NCI-H1048 (cell line): ENCODE results near the gene SNRPF.

Experiments
- DNase-seq: peaks from one replicate; lab custom pipeline; 2025; lab: John Stamatoyannopoulos, UW

Gene SNRPF

DNA sequence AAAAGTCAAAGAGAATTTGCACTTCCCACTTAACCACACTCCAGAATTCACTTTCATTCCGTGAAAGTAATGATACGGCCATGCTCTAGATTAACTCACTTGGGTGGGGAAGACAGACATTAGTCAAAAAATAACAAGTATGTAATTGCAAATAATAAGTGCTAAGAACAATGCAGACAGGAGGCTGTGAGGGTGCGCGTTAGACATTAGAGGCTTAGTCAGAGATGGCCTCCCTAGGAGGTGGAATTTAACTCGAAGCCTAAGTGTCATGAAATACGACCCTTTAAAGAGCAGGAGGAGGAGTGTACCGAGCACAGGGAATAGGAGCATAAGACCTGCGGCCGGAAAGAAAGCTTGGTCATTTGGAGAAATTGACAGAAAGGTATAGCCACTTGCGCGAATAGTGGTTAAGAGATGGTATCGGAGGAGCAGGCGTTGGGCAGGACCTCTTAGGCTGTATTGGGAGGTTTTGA, 628 bp downstream of the SNRPF start:
- DNase-seq, result no peak

DNA sequence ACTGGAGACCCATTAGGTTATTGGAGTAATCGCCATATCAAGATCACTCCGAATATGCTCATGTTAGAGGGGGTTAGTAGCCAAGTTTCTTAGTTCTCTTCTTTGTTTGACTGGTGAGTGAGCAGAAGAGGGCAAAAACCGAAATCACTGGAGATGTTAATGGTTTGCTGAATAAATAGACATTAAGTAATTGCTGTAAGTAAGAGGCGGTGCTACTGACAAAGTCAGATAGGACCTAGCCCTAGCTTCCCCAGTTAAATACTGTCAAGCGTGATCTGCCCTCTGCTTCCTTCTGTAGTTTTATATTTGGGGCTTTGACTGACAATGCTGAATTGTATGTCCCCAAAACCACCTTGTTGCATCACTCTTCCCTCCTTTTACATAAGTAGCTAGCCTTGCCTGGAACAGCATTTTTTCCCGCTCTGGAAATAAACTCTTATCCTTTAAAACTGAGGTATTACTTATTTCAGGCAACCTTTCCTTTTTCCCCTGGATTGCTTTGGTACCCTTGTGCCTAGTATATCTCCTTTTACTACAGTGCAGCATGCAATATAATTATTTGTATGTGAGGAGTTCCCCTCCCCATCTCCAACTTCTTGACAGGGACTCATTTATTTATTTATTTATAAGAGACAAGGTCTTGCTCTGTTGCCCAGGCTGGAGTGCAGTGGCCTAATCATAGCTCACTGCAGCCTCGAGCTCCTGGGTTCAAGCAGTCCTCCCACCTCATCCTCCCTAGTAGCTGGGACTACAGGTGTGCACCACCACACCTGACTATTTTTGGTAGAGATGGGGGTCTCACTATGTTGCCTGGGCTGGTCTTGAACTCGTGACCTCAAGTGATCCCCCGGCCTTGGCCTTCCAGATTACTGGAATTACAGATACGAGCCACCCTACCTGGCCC, 1.4 kb downstream of the SNRPF start:
- no peak for DNase-seq

DNA sequence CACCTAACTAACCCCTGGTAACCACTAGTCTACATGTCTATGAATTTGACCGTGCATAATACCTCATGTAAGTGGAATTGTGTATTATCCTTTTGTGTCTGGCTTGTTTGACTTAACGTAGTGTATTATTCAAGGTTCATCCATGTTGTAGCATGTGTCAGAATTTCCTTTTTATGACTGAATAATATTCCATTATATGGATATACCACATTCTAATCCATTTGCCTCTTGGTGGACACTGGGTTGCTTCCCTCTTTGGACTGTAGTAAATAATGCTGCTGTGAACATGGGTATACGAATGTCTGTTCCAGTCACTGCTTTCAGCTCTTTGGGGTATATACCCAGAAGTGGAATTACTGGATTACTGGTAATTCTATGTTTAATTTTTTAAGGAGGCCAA, 3.3 kb downstream of the SNRPF start:
- no peak for DNase-seq

DNA sequence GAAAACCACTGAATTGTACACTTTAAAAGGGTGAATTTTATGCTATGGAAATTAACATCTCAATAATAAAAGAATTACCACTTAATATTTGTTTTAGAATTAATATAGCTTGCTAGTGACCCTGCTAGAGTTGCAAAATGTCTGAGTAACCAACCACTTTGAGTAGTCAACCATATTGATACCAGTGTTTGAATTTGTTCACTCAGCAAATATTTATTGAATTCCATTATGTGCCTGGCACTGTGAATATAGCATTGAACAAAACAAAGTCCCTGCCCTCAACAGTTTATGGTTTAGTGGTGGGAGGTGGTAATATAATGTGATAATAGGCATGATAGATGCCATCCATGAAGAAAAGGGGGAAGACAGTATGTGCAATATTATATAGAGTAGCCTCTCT, 4.6 kb downstream of the SNRPF start:
- no peak for DNase-seq

DNA sequence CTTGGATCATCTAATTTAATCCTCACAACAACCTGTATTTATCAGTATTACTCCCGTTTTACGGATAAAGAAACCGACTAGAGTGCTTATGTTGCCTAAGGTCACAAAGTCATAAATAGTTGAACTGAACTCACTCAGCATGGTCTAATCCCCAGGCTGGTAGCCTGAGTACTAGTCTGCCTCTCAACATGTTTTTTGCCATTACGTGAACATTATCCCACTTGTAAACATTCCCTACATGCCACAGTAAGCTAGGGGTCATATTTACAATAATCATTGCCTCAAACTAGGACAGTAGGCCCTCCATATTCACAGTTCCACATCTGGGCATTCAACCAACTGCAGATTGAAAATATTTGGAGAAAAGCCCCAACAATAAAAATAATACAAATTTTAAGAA, 12.1 kb downstream of the SNRPF start:
- no peak for DNase-seq

DNA sequence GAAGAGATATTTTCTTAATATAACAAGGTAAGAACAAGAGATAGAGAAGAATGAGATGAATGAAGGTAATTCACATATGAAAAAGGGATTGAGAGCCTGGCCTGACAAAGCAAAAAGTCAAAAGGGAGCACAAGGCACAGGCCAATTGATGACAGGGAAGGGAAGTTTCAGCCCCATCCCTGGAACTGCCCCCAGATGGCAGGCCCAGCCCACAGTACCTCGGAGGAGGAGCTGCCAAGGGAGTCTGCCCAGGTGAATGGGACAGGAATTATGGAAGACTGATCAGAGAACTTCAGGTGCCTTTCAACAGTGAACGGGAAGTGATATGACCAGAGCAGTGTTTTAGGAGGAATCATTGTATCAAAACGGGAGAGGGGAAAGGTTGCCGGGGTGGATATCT, 15.7 kb downstream of the SNRPF start:
- no peak for DNase-seq

DNA sequence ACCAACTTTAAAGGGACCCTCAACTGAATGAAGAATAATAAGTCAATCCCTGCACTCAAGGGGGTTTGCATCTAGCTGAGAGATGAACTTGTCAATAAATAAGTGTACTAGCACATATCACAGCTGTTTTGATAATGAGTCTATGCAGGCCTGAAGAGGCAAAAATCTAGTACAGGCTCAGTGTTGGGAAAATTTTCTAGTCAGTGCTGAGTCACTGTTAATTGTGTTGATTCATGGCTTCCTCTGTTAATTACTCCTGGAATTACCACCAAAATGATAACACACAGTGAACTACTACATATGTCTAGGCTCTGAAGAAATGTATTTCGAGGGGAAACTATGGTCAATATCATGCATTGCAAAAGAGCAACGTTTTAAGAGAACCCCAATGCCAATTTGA, 18.9 kb downstream of the SNRPF start:
- no peak for DNase-seq

DNA sequence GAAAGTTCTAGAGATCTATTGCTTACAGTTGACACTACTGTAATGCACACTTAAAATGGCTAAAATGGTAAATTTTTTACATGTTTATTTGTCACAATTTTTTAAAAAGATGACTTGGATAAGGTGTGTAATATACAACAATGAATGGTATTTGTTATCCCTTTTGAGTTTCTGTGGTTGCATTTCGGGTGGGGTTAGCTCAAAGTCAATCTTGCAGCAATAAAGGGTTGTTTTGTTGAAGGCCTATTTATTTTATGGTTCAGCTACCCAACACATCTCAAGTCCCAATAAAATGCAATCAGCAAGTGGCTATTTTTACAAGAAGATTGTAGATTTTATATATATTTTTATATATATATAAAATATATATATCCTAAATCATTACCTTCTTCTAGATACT, 22.1 kb downstream of the SNRPF start:
- DNase-seq, result no peak

DNA sequence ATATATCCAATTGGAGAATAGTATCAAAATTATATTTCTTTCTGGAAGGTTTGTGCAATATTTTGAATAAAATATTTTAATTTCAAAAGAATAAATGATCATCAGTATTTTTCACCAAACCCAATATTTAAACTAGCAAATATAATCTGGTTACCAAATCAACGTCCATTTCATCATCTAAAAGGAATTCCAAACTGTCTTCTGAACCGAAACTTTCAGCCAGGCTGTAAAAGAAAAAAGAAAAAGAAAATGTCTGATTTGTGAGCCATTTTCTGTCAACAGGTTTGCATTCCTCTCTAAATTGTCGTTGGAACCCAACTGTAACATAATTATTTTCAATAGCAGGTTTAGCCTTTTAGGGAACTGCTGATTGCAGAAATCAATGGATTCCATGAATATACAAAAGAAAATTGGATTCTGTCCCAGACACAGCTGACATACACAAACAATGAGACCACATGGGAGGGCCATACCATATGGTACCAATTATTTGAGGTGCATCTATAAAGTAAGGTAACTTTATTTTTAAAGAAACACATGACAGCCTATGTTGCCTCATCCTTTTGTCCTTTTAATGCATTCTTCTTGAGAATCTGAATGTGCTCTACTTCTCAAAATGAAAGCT, 22.7 kb downstream of the SNRPF start:
- DNase-seq, result no peak

DNA sequence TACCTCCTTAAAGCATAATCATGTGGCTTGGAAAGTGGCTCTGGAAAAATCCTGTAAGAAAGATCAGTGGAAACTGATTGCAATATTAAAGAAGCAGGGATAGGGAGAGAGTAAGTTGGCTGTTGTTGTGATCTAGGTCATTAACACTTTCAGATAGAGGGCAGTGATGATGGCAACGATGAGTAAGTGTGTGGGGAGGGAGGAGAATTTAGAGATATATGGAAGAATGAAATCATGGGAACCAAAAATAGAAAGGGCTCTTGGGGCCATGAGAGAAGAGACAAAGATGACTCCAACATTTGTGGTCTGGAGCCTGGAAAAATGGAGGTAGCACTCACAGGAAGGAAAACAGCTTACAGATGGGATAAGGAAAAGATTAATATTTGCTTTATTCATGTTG, 23.3 kb downstream of the SNRPF start:
- no peak for DNase-seq

DNA sequence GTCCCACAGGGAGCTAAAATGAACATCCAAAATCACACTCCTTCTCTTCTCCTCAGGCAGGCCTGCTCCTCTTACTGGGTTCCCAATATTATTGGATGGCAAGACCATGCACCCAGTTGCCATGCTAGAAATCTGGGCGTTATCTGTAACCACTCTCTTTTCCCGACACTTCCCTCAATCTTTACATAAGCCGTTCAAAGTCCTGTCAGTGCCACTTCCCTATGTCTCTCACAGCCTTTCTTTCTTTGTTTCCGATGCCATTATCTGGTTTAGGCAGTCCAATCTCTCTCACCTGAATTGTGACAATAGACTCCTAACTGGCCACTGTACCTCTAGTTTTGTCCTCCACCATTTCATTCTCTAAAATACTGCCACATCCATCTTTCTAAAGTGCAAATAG, 24.1 kb downstream of the SNRPF start:
- DNase-seq, result no peak

DNA sequence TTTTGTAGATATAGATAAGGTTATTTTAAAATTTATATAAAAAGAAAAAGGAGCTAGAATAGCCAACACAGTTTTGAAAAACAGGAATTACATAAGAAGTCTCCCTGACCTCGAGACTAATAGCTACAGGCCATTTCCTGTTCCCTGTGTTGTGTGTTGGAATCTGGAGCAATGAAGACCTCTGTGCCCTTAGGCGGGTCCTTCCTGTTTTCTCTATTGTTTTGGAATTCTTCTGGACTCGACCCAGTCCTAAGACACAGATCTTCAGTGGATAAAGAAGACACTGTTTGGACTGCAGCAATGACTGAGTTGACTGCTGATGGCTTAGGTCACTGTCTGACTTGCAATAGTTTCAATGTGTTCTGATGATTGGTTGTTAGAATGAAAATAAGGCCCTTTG, 26.2 kb downstream of the SNRPF start:
- DNase-seq, result no peak

DNA sequence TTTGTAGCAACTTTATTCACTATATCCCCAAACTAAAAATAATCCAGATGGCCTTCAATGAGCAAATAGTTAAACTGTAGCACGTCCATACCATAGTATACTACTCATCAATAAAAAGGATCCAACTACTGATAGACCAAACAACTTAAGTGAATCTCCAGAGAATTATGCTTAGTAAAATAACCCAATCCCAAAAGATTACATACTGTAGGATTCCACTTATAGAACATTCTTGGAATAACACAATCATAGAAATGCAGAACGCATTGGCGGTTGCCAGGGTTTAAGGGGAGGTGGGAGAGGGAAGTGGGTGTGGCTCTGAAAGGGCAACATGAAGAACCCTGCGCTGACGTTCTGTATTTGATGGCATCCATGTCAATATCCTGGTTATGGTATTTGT, 28.6 kb downstream of the SNRPF start:
- DNase-seq, result no peak

DNA sequence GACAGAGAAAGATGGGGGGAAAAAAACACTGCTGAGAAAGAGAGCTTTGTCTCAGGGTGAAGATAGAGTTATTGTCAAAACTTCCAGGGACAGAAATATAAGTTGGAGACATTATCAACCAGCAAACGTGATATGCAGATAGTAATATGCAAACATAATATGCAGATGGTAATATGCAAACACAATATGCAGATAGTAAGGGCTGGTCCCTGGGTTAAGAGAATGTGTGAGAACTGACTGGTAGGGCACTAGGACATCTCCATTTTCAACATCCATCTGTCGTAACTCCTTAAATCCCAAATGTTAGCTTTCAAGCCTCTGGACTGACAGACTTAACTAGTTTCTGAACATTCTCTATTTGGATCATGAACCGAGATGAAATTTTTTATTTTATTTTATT, 32.2 kb downstream of the SNRPF start:
- no peak for DNase-seq

DNA sequence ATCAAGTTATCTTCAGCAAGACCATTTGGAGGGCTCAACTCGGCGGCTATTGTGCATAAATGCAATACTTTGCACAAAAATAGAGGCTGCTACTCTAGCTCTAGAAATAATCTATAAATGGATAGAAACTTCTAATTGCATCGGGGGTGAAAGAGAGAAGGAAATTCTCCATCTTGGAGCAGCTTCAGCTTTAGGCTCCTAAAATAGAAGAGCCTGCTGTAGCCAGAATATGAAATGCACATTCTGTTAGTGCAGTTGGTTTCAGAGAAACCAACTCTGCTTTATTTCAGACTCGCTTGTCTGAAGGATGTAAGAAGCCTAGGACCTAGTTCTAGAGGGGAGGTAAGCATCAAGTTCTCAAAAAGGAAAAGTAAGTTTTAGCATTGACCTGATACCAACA, 38.1 kb downstream of the SNRPF start:
- no peak for DNase-seq

DNA sequence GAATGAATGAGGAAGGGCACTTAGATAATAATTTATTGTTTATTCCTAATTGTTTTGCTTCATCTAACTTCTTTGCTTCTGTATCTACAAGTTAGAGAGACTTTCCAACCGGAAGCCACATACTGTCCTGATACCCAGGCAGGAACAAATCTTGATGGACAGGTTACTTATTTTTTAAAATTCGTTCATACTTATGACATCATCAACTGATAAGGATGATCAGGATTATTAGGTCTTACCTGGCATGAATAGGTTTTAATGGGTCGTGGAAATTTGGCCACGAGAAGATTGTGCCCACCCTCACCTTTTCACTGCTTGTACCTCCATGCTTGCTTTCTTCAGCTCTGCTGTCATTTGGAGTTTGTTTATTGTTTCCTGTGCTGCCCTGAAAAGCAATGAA, 39.3 kb downstream of the SNRPF start:
- no peak for DNase-seq

DNA sequence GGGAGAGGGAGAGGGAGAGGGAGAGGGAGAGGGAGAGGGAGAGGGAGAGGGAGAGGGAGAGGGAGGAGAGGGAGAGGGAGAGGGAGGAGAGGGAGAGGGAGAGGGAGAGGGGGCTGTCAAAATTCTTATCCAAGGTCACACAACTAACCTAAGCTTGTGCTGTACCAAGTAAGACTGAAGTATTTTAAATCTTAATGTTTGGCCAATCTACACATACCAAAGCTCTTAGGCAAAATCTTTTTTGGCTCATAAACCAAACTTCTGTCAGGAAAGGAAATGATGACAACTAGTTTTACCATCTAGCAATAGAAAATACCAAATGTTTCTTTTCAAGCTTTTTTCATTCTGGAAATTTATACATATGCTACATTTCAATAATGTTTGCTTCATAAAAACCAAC, 49.8 kb downstream of the SNRPF start:
- no peak for DNase-seq

DNA sequence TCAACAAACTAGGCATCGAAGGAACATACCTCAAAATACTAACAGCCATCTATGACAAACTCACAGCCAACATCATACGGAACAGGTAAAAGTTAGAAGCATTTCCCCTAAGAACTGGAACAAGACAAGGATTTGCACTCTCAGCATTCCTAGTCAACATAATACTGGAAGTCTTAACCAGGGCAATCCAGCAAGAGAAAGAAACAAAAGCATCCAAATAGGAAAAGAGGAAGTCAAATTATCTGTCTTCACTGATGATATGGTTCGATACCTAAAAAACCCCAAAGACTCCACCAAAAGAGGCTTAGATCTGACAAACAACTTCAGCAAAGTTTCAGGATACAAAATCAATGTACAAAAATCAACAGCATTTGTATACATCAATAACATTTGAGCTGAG, 51.1 kb downstream of the SNRPF start:
- no peak for DNase-seq
